K562 treated with DMSO at 1 percent for 48 hours (cell line): ENCODE measurements around the gene MIER1. TPM values are rescaled to one million over a fixed set of nuclear protein-coding genes. Genes with fewer than 3 reads are reported as not detected.

Experiments
- total RNA-seq: library from RNA; unstranded; fragments of 300-600 nt; gene quantifications from 2 replicates; pipeline ENCODE4 v1.2.3, GENCODE V29; 2022; ENCODE audit warnings: low replicate concordance; ENCODE audit errors: extremely low read depth

The MIER1 gene
- not detected in 2 replicates for total RNA-seq

DNA sequence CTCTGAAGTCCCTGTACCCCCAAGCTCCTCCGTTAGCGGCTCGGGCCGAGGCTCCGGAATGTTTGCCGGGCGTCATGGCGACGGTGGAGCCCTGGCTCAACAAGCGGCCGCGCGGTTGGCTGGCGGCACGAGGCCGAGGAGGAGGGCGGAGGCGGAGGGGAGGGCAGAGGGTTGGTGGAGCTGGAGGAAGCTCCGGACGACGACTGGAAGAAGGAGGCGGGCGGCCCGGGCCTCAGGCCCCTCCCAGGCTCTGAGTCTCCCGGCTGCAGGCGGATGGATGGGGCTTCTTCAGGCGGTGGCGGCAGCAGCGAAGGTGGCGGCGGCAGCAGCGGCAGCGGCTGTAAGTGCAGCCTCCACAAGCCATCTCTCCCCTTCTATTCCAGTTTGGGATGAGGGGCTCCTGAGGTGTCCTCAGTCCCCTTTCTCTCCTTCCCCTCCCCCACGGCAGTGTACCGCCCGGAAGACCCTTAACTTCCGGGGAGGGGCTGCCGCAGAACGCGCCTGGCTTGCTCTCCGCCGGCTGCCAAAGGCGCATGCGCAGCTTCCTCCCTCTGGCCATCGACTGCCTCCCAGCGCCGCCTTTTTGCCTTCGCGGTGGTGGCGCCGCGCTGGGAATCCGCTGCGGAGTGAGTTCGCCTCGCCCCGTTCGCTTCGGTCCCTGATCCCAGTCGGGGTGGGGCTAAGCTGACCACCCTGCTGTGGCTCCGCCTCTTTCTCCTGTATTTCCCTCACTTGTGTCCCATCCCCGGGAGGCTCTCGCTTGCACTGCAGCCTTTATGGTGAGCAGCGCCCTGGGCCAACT lies at the start of gene MIER1, which contains the start of gene DNAI4:
Gene MIER1, plus strand, starts transcription at position 235 of the 802 bp plus-strand sequence. Its CDS starts 39 bp downstream, at position 274.
Gene DNAI4, minus strand, starts transcription at position 101 of the 802 bp plus-strand sequence. Its CDS starts 25 bp downstream, at position 76.

Other genes with a start within 250 kb of the MIER1 start
- not detected in 2 replicates for gene DYNLT5, start 172.5 kb upstream of the MIER1 start, total RNA-seq
- not detected in 2 replicates for gene INSL5, start 123.7 kb upstream of the MIER1 start, total RNA-seq
- gene DNAI4, start 134 bp upstream of the MIER1 start, total RNA-seq: not detected in 2 replicates
- gene SLC35D1, start 129.2 kb downstream of the MIER1 start, total RNA-seq: not detected in 2 replicates
- gene C1orf141, start 210.0 kb downstream of the MIER1 start, total RNA-seq: not detected in 2 replicates
- gene IL23R, start 241.5 kb downstream of the MIER1 start, total RNA-seq: not detected in 2 replicates